ENCODE measurements around the gene MYO7A.

The MYO7A gene

DNA sequence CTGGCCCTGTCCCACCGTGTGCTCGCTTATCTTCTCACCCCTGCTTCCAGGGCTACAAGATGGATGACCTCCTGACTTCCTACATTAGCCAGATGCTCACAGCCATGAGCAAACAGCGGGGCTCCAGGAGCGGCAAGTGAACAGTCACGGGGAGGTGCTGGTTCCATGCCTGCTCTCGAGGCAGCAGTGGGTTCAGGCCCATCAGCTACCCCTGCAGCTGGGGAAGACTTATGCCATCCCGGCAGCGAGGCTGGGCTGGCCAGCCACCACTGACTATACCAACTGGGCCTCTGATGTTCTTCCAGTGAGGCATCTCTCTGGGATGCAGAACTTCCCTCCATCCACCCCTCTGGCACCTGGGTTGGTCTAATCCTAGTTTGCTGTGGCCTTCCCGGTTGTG lies 86.5 kb downstream of the MYO7A start:
- no peaks in the 10 kb centered on the region for H3K27me3 ChIP-seq (ENCODE audit: insufficient read depth, low read depth)
- H3K79me2 ChIP-seq (ENCODE audit: insufficient read depth, low read depth) = no peaks in the 10 kb centered on the region
- H3K4me2 ChIP-seq = no peak overlapping the region
- no peak overlapping the region for H3K4me3 ChIP-seq (IDR thresholded peaks at IDR 0.05; ENCODE audit: insufficient read depth, low read depth, low read length)
- H3K9ac ChIP-seq = no peak overlapping the region
- H4K20me1 ChIP-seq (ENCODE audit: insufficient read depth) = no peaks in the 10 kb centered on the region
- no peaks in the 10 kb centered on the region for H3K36me3 ChIP-seq (ENCODE audit: insufficient read depth)
- TF ChIP-seq, protein P1, sequence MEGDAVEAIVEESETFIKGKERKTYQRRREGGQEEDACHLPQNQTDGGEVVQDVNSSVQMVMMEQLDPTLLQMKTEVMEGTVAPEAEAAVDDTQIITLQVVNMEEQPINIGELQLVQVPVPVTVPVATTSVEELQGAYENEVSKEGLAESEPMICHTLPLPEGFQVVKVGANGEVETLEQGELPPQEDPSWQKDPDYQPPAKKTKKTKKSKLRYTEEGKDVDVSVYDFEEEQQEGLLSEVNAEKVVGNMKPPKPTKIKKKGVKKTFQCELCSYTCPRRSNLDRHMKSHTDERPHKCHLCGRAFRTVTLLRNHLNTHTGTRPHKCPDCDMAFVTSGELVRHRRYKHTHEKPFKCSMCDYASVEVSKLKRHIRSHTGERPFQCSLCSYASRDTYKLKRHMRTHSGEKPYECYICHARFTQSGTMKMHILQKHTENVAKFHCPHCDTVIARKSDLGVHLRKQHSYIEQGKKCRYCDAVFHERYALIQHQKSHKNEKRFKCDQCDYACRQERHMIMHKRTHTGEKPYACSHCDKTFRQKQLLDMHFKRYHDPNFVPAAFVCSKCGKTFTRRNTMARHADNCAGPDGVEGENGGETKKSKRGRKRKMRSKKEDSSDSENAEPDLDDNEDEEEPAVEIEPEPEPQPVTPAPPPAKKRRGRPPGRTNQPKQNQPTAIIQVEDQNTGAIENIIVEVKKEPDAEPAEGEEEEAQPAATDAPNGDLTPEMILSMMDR (conservative IDR thresholded peaks at IDR 0.05; ENCODE audit: low read depth, low read length) = no peak
- H3K27ac ChIP-seq = no peak overlapping the region
- H2AFZ ChIP-seq (ENCODE audit: low read depth) = no peak overlapping the region
- H3K4me1 ChIP-seq (ENCODE audit: low read depth, poor library complexity, severe bottlenecking) = no peaks in the 10 kb centered on the region

DNA sequence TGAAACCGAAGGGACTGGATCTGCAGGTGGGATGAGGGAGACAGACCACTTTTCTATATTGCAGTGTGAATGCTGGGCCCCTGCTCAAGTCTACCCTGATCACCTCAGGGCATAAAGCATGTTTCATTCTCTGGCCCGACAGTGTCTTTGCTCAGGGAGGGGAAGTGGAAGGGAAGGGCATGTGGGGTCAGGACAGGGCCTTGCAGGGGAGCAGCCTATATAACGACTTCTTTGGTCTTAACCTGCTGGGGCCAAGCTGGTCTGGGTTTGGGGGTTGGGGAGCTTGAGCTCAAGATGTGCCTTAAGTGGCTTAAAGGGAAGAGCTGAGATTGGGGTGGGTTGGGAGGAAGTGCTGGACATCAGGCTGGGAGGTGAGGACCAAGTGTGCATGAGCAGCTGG lies 87.1 kb downstream of the MYO7A start:
- no peaks in the 10 kb centered on the region for H4K20me1 ChIP-seq (ENCODE audit: insufficient read depth)
- no peaks in the 10 kb centered on the region for H3K36me3 ChIP-seq (ENCODE audit: insufficient read depth)
- H2AFZ ChIP-seq (ENCODE audit: low read depth) = no peak overlapping the region
- H3K27me3 ChIP-seq (ENCODE audit: insufficient read depth, low read depth) = no peaks in the 10 kb centered on the region
- H3K4me2 ChIP-seq = no peak overlapping the region
- H3K4me3 ChIP-seq (IDR thresholded peaks at IDR 0.05; ENCODE audit: insufficient read depth, low read depth, low read length) = no peak overlapping the region
- TF ChIP-seq, protein P1 (conservative IDR thresholded peaks at IDR 0.05; ENCODE audit: low read depth, low read length) = no peak
- no peaks in the 10 kb centered on the region for H3K4me1 ChIP-seq (ENCODE audit: low read depth, poor library complexity, severe bottlenecking)
- no peak overlapping the region for H3K9ac ChIP-seq
- no peak overlapping the region for H3K27ac ChIP-seq
- no peaks in the 10 kb centered on the region for H3K79me2 ChIP-seq (ENCODE audit: insufficient read depth, low read depth)

DNA sequence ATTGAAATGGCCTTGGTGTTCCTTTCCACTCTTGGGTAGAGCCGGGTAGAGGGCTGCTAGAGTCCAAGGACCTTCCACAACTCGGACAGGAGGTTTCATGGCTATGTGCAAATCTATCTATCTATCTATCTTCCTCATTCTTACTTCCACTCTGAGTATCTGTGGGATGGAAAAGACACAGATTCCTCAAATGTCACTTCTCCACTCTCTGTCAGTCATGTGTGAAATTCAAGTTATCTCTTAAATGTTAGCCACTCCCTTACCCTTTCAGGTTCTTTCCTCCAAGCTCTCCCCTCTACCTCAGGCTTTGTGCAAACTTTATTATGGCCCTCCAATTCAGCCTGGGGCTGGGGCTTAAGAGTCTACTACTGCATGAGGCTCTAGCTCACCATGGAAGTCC lies 89.1 kb downstream of the MYO7A start:
- no peaks in the 10 kb centered on the region for H4K20me1 ChIP-seq (ENCODE audit: insufficient read depth)
- no peak overlapping the region for H2AFZ ChIP-seq (ENCODE audit: low read depth)
- no peaks in the 10 kb centered on the region for H3K27me3 ChIP-seq (ENCODE audit: insufficient read depth, low read depth)
- H3K4me3 ChIP-seq (IDR thresholded peaks at IDR 0.05; ENCODE audit: insufficient read depth, low read depth, low read length) = no peak overlapping the region
- H3K79me2 ChIP-seq (ENCODE audit: insufficient read depth, low read depth) = no peaks in the 10 kb centered on the region
- no peak overlapping the region for H3K4me2 ChIP-seq
- H3K9ac ChIP-seq = no peak overlapping the region
- TF ChIP-seq, protein P1 (conservative IDR thresholded peaks at IDR 0.05; ENCODE audit: low read depth, low read length) = no peak
- no peaks in the 10 kb centered on the region for H3K4me1 ChIP-seq (ENCODE audit: low read depth, poor library complexity, severe bottlenecking)
- no peaks in the 10 kb centered on the region for H3K36me3 ChIP-seq (ENCODE audit: insufficient read depth)
- H3K27ac ChIP-seq = no peak overlapping the region

DNA sequence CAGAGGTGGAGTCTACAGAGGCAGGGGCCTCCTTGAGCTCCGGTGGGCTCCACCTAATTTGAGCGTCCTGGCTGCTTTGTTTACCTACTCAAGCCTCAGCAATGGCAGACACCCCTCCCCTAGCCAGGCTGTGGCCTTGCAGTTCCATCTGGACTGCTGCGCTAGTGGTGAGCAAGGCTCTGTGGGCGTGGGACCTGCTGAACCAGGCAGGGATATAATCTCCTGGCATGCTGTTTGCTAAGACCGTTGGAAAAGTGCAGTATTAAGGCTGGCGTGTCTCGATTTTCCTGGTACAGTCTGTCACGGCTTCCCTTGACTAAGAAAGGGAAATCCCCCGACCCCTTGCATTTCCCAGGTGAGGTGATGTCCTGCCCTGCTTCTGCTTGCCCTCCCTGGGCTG lies 95.8 kb downstream of the MYO7A start:
- H3K27ac ChIP-seq = no peak overlapping the region
- TF ChIP-seq, protein P1 (conservative IDR thresholded peaks at IDR 0.05; ENCODE audit: low read depth, low read length) = no peak
- H3K79me2 ChIP-seq (ENCODE audit: insufficient read depth, low read depth) = no peaks in the 10 kb centered on the region

More for the DNA sequence above, 95.8 kb downstream of the MYO7A start:
- H3K27me3 ChIP-seq (ENCODE audit: insufficient read depth, low read depth) = no peaks in the 10 kb centered on the region
- no peaks in the 10 kb centered on the region for H4K20me1 ChIP-seq (ENCODE audit: insufficient read depth)
- H3K9ac ChIP-seq = no peak overlapping the region
- no peak overlapping the region for H3K4me3 ChIP-seq (IDR thresholded peaks at IDR 0.05; ENCODE audit: insufficient read depth, low read depth, low read length)
- no peak overlapping the region for H3K4me2 ChIP-seq
- no peak overlapping the region for H2AFZ ChIP-seq (ENCODE audit: low read depth)
- no peaks in the 10 kb centered on the region for H3K36me3 ChIP-seq (ENCODE audit: insufficient read depth)
- no peaks in the 10 kb centered on the region for H3K4me1 ChIP-seq (ENCODE audit: low read depth, poor library complexity, severe bottlenecking)
